Neural crest cell (in vitro differentiated cells): ENCODE results near the gene CARMIL3. TPM values are rescaled to one million over a fixed set of nuclear protein-coding genes. Genes with fewer than 3 reads are reported as not detected.

Source experiments
- DNase-seq: peaks from one replicate; pipeline ENCODE4 v3.0.0; 2021; ENCODE audit warnings: low read depth, mixed read lengths, low spot score
- H3K27ac Mint-ChIP-seq: one replicate; pipeline ENCODE4 v1.8.0; 2021; ENCODE audit warnings: mild to moderate bottlenecking, mixed read lengths; ENCODE audit not compliant: unreplicated experiment
- H3K27me3 Mint-ChIP-seq: 2 replicates; pipeline ENCODE4 v1.8.0; 2021; ENCODE audit warnings: low read depth, mild to moderate bottlenecking, mixed read lengths
- H3K36me3 Mint-ChIP-seq: 2 replicates; pipeline ENCODE4 v1.8.0; 2021; ENCODE audit warnings: low read depth, mild to moderate bottlenecking, mixed read lengths
- H3K4me1 Mint-ChIP-seq: 2 replicates; pipeline ENCODE4 v1.8.0; 2021; ENCODE audit warnings: mixed read lengths
- H3K4me3 Mint-ChIP-seq: one replicate; pipeline ENCODE4 v1.8.0; 2021; ENCODE audit warnings: mild to moderate bottlenecking, mixed read lengths
- H3K9me3 Mint-ChIP-seq: 2 replicates; pipeline ENCODE4 v1.8.0; 2021; ENCODE audit warnings: mixed read lengths
- CTCF ChIP-seq: fragments of 200-600 bp; sonication (generic); conservative IDR thresholded peaks from 2 replicates; pipeline ENCODE4 v1.5.0; 2021; ENCODE audit warnings: antibody characterized with exemption, mild to moderate bottlenecking
- total RNA-seq: library from RNA; stranded (reverse); gene quantifications from 2 replicates; pipeline ENCODE4 v1.2.1, GENCODE V29; 2021

Gene CARMIL3
- total RNA-seq, 1 donor from 2014 or later, result 9.4 TPM

- no peak for TF ChIP-seq CTCF
- no peaks in the 10 kb centered on the region for H3K9me3 Mint-ChIP-seq
- no peaks in the 10 kb centered on the region for H3K36me3 Mint-ChIP-seq
- H3K27ac Mint-ChIP-seq, result no peak overlapping the region
- peaks cover 13% of the 10 kb centered on the region for H3K4me1 Mint-ChIP-seq
- no peak for DNase-seq
- H3K27me3 Mint-ChIP-seq, result peaks cover 7% of the 10 kb centered on the region
- no peak overlapping the region for H3K4me3 Mint-ChIP-seq
Observed at GRCh38 chr14:24056800-24057184, 5.0 kb downstream of the CARMIL3 start.

GRCh38 chr14:24057271-24057670 is 5.5 kb downstream of the CARMIL3 start:
- Mint-ChIP-seq H3K9me3 (no peaks in the 10 kb centered on the region), H3K27ac (no peak overlapping the region), H3K27me3 (peaks cover 7% of the 10 kb centered on the region), H3K4me3 (no peak overlapping the region), H3K36me3 (no peaks in the 10 kb centered on the region), H3K4me1 (peaks cover 13% of the 10 kb centered on the region)
- no peak for DNase-seq
- no peak for TF ChIP-seq CTCF

GRCh38 chr14:24057867-24058259 is 6.1 kb downstream of the CARMIL3 start:
- no peak for DNase-seq
- TF ChIP-seq CTCF, result no peak
- Mint-ChIP-seq H3K36me3 (no peaks in the 10 kb centered on the region), H3K27me3 (peaks cover 3% of the 10 kb centered on the region), H3K4me1 (peaks cover 9% of the 10 kb centered on the region), H3K9me3 (no peaks in the 10 kb centered on the region), H3K27ac (no peak overlapping the region), H3K4me3 (peak overlapping the region; percentile 62)

GRCh38 chr14:24058260-24058950 is 6.6 kb downstream of the CARMIL3 start:
- Mint-ChIP-seq H3K27ac (no peak overlapping the region), H3K9me3 (no peaks in the 10 kb centered on the region), H3K4me3 (peak overlapping the region; percentile 62), H3K27me3 (no peaks in the 10 kb centered on the region), H3K4me1 (peaks cover 5% of the 10 kb centered on the region), H3K36me3 (no peaks in the 10 kb centered on the region)
- DNase-seq, result peak; percentile 26
- peak; percentile 61 for TF ChIP-seq CTCF

GRCh38 chr14:24058951-24059475 is 7.2 kb downstream of the CARMIL3 start:
- no peak for DNase-seq
- Mint-ChIP-seq H3K27me3 (no peaks in the 10 kb centered on the region), H3K27ac (no peak overlapping the region), H3K4me1 (peaks cover 5% of the 10 kb centered on the region), H3K36me3 (no peaks in the 10 kb centered on the region), H3K4me3 (no peak overlapping the region), H3K9me3 (no peaks in the 10 kb centered on the region)
- TF ChIP-seq CTCF, result no peak
